Left ventricle myocardium superior (tissue), 1 donor: ENCODE results near the gene USP36. TPM values are rescaled to one million over a fixed set of nuclear protein-coding genes. Genes with fewer than 3 reads are reported as not detected.
A peak's percentile ranks its signal among the peaks of the same experiment; 100 is the strongest.

Experiments
- ATAC-seq: fragments of 200-7000 bp; cut with Tn5 transposase; one replicate; pipeline ENCODE4 v1.9.1; 2020; ENCODE audit warnings: mild to moderate bottlenecking, moderate library complexity
- DNase-seq: peaks from one replicate; pipeline ENCODE4 v3.0.0-alpha.2; 2020
- intact Hi-C: fragments of 100-400 bp; cut with micrococcal nuclease; formaldehyde crosslinking; loops from one replicate; pipeline ENCODE4 v1.11.0; 2022
- total RNA-seq: library from RNA; stranded (reverse); fragmentation: NEBNext Ultra II Directional; extraction: Animal tissue kit (Norgen Biotek cat#: 25700); gene quantifications from one replicate; pipeline ENCODE4 v1.2.1, GENCODE V29; 2021
- donor health status: DM: no; HTN: yes; CAD: no; lungs with severe emphysema.

Gene USP36
- total RNA-seq, 1 donor from 2014 or later, result 24.7 TPM

DNA sequence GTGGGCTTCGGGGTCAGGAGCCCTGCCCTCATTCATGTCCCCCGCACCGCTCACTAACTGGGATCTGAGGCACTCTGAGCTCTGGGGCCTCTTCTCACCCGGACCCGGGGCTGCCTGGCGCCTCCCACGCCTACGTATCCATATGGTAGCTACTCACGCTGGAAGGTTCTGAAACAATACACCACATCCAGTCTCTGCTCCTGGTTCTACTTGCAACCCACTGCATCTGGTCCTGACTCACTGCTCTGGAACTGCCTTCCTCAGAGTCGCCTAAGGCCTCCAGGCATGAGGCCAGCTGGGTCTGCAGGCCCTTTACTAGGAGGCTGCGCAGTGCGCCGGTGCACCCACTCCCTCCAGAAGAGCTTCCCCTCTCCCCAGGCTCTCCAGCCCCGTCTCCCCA lies 18.1 kb downstream of the USP36 start:
- no peak for DNase-seq
- no peak for ATAC-seq
- intact Hi-C loops, result no loop called here

DNA sequence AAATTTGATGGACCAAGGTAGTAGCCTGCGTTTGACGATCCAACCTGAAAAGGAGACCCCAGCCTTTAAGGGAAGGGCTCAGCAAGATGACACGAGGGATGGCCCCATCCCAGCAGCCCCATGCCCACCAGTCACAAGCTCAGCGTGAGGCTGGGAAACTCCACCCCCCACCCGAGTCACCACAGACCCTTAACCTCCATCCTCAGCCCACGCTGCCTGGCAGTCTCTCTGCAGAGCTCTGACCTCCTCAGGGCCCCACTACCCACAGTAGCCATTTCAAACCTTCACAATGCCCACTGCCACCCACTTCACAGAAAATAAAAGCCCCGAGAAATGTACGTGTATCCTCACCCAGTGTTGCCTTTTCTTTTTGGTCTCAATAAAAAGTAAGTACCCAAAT lies 18.7 kb downstream of the USP36 start:
- no peak for DNase-seq
- ATAC-seq, result no peak
- intact Hi-C loops, result no loop called here

DNA sequence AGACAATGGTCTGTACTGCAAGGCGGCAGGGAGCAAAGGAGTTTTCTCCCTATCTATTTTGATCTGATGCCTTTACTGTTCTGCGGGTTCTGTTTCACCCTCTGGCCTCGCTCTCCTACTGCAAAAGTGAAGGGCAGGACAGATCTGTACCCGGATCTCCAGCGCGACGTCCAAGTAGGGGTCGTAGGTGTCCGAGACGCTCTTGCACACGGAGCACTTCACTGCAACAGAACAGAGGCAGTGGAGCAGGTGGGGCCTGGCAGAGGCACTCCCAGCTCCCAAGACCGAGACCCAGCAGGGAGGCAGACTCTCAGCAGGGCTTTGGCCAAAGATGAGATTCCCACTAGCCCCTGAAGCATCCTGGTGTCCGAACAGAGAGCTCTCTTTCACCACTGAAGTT lies 19.8 kb downstream of the USP36 start:
- intact Hi-C loops, result no loop called here
- no peak for ATAC-seq
- DNase-seq, result no peak

DNA sequence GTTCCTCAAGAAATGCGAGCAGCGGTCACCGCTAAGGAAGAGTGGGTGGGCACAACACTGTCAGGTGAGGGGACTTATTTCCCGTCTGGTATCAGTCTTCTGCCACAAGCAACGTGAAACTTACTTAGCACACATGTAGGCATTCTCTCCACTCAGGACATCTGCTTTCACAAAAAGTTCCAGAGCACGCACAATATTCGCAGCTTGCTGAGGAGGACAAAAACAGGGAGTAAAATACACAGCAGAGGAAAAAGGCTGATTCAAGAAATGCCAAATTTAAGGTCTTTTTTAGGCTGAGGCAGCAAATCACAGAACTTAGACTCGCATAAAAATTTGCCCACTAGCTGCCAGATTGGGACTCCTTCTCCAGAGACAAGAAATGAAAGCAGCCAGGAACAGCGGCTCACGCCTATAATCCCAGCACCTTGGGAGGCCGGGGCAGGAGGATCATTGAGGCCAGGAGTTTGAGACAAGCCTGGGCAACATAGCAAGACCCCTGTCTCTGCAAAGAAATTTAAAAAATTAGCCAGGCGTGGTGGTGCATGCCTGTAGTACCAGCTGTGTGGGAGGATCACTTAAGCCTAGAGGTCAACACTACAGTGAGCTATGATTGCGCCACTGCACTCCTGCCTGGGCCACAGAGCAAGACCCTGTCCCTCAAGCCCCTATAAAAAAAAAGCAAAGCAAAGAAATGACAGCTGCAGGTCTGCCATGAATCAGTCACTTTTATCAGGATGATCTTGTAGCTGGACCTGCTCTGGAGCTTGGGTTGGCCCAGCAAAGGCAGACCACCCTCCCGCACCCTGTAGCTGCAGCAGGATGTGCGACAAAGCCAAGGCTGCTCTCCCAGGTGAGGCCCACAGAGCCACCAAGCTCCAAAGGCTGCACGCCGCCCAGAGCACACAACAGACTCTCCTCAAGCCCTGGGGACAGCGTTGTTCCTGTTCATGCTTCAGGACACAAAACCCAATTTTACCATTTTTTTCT lies 20.5 kb downstream of the USP36 start:
- intact Hi-C loops, result no loop called here
- peak; percentile 36 for ATAC-seq
- DNase-seq, result no peak

DNA sequence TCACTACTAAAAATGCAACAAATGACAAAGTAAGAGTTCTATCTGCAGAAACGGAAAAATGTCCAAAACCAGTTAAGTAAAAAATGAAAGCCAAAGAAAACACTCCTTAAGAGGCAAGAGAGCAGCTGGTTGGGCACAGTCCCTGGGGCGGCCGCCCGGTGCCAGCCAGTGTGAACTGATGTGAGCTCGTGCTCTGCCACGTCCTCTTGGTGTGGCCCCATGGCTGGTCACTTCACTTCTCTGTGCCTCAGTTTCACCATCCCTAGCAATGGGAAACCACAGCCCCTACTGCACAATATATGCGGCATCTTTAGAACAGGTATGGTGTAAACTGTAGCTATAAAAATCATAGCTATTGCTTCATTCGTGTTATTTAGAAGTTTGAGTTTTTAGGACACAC lies 21.2 kb downstream of the USP36 start:
- no peak for ATAC-seq
- intact Hi-C loops, result no loop called here
- DNase-seq, result no peak

DNA sequence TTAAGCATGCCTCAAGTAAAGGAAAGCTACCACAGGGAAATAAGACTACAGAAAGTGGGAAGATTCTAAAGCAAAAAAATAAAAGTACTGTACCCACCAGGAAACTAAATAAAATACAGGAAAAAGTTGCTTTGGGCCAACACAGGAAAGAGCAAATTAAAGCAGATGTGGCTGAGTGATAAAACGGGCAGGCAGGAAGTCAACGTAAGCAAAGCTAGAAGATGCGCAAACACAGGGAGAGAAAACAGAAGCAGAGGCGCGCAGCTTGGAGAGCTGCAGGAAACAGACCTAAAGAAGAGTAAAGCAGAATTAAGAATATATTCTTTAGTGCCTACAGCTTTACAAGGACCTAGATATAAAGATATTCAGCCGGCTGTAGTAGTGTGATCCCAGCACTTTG lies 21.7 kb downstream of the USP36 start:
- intact Hi-C loops, result no loop called here
- ATAC-seq, result peak; percentile 36
- no peak for DNase-seq

DNA sequence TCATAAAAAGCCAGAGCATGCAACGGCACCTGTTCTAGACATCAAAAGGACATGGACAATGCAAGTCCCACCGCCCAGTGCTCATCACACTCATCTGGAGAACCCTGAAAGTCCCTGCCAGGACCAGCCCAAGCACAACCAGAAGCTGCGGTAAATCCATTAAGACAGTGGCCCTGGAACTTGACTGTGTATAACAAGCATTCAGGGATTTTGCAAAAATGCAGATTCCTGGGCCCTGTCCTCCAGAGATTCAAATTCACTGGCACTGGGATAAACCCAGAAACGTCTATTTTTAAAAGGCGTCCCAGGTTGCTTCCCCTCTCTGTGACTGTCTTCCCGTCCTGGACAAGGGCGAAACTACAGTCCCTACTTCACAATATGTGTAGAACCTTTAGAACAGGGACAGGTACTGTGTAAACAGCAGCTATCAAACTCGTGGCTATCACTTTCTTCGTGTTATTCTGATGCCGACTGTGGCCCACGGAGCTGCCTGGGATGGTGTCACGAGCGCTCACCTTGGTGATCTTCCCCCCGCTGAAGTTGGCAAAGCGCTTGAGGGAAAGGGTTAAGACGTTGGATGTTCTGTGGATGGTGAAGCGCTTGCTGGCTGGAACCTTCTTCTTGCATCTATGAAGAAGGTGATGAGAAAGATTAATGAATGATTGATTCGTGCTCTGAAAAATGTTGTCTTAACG lies 22.3 kb downstream of the USP36 start:
- no peak for DNase-seq
- intact Hi-C loops, result no loop called here
- ATAC-seq, result no peak

DNA sequence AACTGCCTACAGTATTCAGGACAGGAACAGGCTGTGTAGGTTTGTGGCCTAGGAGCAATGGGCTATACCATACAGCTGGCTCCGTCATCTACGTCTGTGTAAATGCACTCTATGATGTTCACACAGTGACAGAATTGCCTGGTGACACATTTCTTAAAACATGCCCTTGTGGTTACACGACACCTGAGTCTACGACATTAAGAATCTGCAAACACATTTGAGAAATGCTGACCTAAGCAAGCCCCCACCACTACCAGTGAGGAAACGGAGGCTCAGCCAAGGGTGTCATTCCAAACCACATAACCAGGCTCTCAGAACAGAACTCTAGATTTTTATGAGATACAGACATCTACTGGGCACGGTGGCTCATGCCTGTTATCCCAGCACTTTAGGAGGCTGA lies 23.5 kb downstream of the USP36 start:
- intact Hi-C loops, result no loop called here
- ATAC-seq (no peak), DNase-seq (no peak)

DNA sequence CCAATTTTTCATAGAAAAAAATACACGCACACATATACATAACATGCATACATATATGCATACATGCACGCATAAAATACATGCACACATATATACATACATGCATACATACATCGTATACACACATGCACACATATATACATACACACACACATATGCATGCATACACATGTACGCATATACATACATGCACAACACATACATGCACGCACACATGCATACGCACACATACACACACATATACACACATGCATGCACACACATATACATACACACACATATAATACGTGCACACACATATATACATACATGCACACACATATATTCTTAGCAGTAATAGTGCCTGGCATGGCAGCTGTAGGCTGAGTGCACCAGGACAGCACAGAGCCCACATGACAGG lies 24.9 kb downstream of the USP36 start:
- no peak for ATAC-seq
- intact Hi-C loops, result no loop called here

DNA sequence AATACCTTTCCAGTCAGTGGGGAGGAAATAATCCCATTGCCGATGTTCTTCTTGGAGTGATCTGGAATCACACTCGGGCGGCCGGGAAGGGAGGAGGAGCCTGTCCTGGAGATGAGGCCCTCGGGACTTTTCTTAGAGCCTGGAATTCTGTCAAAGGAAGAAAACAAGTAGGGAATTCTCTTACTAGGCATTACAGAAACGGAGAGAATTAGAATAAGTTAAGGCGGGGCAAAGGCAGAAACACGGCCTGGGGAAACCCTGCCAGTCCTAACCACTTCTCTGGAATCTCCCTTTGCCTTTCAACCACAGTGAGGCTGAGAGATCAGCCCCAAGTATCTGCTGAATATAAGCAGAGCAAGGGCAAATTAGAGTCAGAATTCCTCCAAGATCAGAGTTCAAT lies 27.8 kb downstream of the USP36 start:
- peak; percentile 73 for ATAC-seq
- intact Hi-C loops, result no loop called here
- peak; percentile 53 for DNase-seq

More for the DNA sequence above, 24.9 kb downstream of the USP36 start:
- no peak for DNase-seq

DNA sequence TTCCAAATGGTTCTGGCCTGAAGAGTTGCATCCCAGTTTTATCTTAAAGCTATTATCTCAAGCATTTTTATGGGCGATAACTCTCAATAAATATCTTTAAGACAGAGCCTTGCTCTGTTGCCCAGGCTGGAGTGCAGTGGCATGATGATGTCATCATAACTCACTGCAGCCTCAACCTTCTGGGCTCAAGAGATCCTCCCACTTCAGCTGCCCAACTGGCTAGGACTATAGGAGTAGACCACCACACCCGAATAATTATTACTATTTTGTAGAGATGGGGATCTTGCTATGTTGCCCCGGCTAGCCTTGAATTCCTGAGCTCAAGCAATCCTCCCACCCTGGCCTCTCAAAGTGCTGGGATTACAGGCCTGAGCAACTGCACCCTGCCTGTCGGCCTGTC lies 32.5 kb downstream of the USP36 start:
- ATAC-seq (no peak), DNase-seq (no peak)
- intact Hi-C loops, result no loop called here

DNA sequence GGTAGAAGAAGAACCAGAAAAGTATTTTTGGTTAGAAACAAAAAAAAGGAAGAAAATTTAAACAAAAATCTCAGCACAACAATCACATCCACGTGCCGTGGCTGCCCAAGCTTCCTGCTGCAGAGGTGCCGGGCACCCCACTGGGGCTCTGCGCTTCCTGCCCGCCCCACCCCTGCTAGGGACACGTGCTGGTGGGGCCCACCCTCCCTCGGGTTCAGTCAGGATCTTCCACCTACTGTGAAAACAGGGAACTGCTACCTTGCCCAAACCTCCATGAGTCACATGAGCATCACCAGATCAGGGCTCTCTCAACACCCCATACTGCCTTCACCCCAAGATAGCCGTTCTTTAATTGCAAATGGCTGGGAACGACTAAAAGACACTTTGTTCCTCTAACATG lies 34.2 kb downstream of the USP36 start:
- intact Hi-C loops, result no loop called here
- DNase-seq, result peak; percentile 46
- ATAC-seq, result peak; percentile 20

DNA sequence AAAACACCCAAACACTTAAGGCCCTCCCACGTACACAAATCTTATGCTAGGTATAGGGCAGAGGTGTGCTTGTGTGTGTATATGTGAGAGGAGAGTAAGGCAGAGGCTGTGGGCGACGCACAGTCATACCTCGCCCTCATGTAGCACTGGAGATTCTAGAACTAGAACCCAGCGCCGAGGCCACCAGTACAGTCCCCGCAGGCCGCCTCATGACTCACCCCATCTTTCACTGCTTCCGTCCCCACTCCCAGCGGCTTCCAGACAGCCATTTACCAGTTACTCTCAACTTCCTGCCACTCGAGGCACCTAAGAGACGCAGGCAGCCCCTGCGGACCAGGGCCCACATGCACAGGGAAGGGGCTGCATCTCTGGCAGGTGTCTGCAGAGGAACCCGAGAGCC lies 35.3 kb downstream of the USP36 start:
- ATAC-seq, result no peak
- intact Hi-C loops, result no loop called here
- DNase-seq, result peak; percentile 21

DNA sequence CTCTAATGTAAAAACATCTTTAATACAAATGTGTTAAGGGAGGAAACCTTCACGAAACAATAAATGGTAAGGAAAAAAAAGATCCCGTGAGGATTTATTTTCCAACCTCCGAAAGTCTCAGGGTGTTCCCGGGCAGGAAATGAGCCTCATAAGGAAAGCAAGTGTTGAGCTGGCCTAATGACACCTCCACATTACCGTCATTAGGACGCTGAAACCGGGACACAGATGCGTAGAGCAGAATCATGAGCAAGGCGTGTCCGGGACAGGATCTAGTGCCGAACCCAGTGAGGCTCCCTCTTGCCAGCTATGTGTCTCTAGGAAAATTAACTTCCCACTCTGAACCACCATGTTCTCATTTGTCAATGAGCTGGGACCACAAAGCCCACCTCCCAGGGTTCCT lies 35.8 kb downstream of the USP36 start:
- no peak for DNase-seq
- ATAC-seq, result peak; percentile 53
- intact Hi-C loops, result no loop called here

DNA sequence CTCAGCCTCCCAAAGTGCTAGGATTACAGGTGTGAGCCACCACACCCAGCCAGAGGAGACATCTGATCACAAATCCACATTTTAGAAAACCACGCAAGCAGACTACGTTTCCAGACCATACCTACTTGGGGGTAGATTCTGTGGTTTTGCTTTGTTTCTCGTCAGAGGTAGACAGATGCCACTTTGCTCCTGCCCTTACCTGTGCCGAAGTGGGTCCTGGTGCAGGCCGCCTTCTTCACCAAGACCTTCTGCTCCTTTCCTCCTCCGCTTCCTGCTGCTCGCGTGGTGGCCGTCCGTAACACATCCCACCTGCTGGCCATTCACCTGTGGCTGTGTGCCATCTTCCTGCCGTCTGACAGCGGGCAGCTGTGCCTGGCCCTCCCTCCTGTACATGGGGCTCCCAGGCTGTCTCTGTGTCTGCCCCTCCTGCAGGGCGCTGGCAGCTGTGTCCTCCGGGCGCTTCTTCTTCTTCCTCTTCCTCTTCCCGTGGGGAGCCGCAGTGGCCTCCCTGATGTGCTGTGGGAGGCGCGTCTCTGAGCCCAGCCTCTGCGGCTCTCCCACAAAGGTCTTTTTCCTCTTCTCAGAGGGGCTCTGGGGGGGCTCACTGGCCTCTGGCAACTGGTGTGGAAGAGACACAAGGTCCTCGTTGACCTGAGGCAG lies 37.3 kb downstream of the USP36 start:
- DNase-seq, result peak; percentile 54
- ATAC-seq, result peak; percentile 21
- intact Hi-C loops, result no loop called here

DNA sequence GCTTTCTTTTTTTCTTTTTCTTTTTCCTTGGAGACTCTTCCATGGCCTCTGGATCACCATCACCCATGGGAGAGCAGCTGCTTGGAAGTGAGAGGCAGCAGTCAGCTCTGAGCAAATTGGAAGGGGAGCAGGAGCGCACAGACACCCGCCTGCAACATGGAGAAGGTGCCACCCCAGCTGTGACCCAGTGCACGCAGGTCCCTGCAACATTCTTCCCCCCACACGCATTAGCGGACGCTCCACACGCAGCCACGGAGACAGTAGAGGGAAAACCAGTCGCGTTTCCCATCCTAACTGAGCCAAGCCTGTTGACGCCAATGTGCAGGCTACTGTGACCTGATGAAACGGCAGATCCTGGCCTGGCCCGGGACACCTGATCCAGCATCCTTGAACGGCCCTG lies 38.2 kb downstream of the USP36 start:
- ATAC-seq (no peak), DNase-seq (peak; percentile 16)
- intact Hi-C loops, result no loop called here

DNA sequence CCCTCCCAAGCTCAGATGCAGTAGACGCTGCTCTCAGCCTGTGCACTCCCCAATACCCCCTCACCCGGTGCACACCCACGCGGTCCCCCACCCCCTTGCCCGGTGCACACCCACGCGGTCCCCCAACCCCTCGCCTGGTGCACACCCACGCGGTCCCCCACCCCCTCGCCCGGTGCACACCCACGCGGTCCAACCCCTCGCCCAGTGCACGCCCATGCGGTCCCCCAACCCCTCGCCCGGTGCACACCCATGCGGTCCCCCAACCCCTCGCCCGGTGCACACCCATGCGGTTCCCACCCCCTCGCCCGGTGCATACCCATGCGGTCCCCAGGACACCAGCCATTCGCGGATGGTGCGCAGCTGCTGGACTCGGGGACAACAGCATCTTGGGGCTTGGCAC lies 38.6 kb downstream of the USP36 start:
- DNase-seq (peak; percentile 26), ATAC-seq (no peak)
- intact Hi-C loops, result no loop called here

DNA sequence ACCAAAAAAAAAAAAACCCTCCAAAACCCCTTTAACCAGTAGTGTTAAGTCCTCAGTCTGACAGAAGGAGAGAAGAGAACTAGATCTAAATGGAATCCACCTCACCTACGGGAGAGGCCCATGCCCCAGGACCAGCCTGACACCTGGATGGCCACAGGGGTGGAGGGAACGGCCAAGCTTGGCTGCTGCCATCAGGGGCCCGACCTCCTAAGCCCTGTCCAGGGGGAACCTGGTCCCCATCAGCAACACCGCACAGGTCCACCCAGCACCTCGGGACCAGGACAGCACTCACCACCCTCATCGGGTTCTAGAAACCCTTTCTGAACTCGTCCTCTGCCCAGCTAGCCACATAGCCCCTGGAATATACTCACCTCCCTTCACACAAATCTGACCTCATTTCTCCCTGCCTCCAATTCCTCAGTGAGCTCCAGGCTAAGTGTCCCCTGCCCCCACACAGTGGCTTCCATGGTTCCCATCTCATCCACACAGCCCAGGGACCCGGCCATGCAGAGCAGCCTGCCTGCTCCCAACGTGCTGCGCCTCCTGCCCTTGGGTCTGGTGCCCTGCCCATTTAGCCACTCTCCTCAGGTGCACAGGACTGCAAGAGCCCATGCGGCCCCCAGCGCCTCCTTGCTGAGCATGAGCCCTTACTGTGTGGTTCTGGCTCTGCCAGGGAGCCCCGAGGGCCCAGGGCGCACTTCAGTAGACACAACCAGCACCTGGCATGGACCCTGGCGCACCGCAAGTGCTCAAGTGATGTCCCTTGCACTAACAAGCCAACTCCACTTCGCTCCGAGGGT lies 40.3 kb downstream of the USP36 start:
- peak; percentile 17 for DNase-seq
- no peak for ATAC-seq
- intact Hi-C loops, result no loop called here
